Islet precursor cell (in vitro differentiated cells): ENCODE data around the gene DDX39A.
A peak's percentile ranks its signal among the peaks of the same experiment; 100 is the strongest.
"Not testable (repeated sequence)": the region's sequence is repeated elsewhere in the genome, so short reads cannot be mapped to it uniquely, and the experiment has no call there.

Experiments used
- DNase-seq: peaks from one replicate; pipeline ENCODE4 v3.0.0-alpha.2; 2018

DDX39A gene

DNA sequence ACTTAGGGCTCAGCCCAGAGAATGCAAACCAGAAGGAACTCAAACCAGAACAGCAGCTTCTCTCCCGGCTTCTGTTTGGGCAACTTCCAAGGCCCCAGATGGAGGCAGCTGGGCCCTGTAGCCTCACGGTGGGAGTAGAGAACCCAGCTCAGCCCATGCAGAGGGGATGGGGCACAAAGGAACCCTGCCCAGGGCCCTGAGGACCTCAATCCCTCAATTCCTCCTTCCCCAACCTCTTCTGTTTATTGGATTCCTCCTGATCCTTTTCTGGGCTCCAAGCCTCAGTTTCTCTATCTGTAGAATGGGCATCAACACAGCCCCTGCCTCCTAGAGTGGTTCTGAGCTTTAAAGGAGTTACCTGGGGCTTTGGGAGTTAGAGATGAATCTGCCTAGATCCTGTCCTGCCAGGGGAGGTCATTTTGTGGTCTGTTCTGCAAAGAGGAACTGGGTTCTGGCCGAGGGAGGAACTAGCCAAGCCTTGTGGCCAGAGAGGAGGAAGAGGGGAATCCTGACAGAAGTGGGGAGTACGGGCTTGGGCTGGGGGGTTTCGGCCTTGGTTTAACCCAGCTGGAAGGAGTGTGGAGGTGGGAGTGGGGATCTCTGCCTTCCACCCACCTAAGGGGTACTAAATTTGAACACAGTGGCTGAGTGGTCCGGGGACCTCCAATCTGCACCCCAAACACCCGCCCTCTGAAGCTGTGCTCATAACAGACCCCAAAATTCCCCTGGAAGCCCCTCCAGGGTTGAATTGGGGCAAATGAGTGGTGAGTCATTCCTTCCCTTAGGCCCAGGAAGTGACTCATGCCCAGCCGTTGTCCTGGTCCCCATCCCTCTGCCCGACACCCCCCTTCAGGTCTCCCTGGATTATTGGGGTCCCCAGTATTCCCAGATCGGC is 35.2 kb downstream of the DDX39A start:
- peak; percentile 70 for DNase-seq

DNA sequence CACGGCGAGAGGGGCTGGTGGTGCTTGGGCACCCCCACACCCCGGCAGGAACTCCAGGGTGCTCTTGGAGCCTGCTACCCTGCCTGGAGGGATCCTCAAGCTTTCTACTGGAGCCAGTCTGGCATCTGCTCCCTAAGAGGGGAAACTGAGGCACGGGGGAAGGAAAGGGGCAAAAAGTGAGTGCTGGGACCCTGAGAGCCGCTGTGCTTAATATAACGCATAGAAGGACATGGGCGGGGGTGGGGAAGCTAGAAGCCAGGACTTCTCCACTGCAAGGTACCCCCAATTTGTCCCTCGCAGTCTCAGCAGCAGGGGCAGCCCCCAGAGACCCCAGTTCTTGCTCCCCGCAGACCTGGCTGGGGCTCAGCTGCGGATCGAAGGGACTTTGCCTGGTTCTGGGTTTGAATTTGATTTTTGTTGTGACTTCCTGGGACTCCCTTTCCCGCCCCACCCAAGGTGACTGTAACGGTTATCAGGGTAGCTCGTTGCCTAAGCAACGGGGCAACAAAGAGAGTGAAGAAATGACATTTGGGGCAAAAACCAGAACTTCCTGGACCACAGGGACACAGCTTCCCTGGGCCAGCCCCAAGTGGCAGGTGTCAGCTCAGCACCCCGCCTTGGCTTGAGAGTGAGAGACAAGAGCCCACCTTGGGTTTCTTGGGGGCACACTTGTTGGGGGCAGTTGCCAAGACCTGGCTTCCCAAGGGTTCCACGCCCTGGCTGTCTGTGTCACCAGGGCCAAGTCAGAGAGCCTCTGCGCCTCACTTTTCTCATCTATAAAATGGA is 37.3 kb downstream of the DDX39A start:
- no peak for DNase-seq

DNA sequence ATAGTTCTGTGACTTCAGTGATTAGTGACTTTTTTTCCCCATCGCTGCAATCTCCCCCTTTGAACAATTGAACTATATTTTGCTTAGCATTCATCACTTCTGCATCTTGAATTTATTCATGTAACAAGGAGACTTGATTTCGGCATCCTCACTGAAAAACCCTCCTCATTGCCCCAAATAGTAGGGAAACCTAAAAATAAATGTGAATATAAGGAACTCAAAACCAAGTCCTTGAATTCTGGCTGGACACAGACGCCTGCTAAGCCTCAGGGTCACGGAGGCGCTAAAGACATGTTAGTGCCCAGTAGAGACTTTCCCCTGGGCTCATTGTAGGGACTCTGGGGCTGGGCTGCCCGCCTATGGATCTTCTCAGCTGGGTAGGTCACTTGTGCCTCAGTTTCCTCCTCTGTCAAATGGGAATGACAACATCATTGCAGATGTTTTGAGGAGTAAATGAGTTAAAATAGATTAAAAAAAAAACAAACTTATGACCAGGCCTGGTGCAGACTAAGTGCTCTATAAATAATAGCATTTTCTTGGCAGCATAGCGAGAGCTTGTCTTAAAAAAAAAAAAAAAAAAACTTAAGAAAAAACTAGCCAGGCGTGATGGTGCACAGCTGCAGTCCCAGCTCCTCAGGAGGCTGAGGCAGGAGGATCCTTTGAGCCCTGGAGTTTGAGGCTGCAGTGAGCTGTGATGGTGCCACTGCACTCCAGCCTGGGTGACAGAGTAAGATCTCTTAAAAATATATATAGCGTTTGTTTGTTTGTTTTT is 39.7 kb downstream of the DDX39A start:
- no peak for DNase-seq

DNA sequence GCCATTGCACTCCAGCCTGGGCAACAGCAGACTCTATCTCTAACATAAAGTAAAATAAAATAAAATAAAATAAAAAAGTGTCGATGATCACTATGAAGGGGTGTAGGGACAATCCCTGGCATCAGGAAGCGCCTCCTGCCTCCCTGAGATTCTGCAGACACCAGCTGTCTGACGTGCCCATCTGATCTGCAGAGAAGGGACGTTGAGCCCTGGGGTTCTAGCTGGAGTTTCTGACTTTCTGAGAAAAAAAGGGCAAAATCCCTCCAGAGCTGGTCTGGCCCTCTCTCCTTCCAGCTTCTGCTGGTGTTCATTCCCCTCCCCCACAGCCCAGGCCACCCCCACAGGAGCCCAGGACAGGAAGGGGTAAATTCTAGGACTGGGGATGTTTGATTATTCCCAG is 40.3 kb downstream of the DDX39A start:
- no peak for DNase-seq

DNA sequence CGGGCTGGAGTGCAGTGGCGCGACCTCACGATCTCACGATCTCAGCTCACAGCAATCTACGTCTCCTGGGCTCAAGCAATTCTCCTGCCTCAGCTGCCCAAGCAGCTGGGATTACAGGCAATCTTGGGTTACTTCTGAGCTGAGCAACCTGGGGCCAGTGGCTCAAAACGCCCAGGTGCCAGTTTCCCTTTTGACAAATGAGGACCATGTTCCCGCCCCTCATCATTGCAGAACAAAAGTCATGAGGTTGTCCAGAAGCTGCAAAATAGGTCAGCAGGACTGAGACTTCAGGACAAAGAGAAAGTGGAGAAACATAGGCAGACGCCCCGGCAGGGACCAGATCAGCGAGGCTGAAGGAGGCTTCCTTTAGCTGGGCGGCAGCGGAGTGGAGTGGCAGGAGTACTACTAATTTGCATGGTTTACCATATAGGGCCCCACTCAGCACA is 41.2 kb downstream of the DDX39A start:
- peak; percentile 73 for DNase-seq

DNA sequence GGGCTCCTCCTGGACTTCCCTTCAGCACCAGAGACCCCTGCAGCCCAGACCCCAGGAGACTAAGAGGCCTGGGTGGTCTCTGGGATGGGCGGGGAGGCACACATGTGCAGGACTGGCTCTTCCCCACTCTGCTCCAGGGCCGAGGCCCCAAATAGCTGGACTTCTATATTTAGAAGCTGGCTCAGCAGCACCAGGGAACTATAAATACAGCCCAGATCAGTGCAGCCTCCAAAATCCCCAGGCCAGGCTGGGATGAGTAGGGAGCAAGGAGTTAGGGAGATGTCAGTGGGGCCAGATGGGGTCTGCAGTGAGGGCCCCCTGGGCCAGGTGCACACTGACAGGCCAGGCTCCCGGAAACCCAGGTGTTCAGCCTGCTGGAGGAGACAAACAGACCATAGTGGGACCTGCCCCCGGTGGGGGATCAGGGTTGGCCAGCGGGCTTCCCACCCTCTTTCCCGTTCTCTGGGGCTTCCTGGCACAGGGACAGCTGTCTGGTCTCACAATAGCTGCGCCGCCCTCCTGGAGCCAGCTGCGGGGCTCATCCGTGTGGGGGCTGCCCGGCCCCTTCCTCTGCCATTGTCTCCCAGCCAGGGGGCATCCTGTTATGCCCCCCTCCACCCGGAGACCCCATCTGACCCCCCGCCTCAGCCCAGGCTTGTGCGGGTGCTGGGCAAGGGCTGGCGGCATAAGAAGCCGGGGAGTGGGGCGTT is 43.4 kb downstream of the DDX39A start:
- no peak for DNase-seq

DNA sequence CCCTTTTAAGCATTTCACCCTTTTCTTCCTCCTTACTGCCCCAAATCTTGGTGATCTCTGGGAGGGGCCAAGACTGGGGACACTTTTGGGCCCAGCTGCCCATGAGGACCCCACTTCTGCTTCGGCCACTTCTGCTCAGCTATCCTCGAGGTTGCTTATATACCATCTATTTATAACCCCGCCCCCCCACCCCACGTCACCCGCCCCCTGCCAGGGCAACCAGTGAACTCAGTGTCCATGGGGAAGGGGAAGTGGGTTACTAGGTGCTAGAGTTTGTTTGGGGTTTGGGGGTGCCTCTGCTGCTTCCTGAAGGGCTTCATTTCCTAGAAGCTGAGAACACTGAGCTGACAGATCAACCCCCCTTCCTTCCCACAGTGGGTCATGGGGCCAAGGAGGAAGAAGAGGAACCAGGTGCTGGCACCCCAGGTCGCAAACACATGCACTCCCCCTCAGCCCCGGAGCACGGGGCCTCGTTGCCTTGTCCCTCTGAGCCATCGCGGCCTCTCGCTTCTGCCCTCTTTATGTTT is 44.0 kb downstream of the DDX39A start:
- DNase-seq, result no peak

DNA sequence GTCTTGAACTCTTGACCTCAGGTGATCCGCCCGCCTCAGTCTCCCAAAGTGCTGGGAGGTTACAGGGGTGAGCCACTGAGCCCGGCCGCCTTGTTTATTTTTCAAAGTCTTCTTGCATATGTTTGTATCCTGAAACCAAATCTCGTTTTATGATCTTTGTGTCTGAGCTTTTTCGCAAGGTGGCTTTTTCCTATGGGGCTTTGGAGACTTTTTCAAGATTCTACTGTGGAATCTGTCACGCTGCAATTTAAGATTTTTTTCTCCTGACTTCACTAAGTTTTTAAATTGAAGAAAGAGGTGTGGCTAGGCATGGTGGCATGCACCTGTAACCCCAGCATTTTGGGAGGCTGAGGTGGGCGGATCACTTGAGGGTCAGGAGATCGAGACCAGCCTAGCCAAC is 44.8 kb downstream of the DDX39A start:
- not testable (repeated sequence) for DNase-seq

DNA sequence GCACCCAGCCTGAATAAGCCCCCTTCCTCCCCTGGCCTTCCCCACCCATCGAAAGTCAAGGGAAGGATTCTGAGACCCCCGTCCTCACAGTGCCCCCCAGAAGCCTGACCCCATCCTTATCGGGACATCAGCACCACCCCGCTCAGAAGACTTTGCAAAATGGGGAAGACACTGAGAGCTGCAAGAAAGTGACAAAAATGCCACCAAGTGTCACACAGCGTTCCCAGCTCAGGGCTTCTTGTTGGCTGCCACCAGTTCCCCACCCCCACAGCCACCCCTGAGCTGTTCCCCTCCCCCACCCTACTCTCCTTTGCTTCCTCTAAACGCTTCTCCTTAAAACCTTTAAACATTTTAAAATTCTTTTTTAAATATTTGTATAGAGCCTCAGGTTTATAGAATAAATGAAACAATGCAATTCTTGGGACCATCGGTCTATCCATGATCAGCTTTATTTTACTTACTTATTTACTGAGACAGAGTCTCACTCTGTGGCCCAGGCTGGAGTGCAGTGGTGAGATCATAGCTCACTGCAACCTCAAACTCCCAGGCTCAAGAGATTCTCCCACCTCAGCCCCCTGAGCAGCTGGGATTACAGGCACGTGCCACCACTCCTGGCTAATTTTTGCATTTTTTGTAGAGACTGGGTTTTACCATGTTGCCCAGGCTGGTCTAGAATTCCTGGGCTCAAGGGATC is 46.6 kb downstream of the DDX39A start:
- DNase-seq, result not testable (repeated sequence)

DNA sequence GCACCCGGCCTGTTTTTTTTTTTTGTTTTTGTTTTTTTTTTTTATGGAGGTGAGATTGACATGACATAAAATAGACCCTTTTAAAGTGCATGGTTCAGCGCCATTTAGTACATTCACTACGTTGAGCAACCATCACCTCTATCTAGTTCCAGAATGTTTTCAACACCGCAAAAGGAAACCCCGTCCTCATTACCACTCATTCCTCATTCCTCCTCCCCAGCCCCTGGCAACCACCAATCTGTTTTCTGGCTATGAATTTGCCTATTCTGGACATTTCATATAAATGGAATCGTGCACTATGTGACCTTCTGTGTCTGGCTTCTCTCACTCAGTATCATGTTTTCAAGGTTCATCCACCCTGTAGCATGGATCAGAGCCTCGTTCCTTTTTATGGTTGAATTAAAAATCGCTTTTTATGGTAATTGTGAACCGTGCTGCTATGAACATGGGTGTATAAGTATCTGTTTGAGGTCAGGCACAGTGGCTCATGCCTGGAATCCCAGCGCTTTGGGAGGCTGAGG is 47.8 kb downstream of the DDX39A start:
- no peak for DNase-seq

DNA sequence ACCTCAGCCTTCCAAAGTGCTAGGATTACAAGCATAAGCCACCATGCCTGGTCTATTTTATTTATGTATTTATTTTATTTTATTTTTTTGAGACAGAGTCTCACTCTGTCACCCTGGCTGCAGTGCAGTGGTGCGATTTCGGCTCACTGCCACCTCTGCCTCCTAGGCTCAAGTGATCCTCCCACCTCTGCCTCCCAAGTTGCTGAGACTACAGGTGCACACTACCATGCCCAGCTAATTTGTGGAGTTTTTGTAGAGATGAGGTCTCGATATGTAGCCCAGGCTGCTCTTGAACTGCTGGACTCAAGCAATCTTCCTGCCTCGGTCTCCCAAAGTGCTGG is 48.2 kb downstream of the DDX39A start:
- DNase-seq, result no peak

DNA sequence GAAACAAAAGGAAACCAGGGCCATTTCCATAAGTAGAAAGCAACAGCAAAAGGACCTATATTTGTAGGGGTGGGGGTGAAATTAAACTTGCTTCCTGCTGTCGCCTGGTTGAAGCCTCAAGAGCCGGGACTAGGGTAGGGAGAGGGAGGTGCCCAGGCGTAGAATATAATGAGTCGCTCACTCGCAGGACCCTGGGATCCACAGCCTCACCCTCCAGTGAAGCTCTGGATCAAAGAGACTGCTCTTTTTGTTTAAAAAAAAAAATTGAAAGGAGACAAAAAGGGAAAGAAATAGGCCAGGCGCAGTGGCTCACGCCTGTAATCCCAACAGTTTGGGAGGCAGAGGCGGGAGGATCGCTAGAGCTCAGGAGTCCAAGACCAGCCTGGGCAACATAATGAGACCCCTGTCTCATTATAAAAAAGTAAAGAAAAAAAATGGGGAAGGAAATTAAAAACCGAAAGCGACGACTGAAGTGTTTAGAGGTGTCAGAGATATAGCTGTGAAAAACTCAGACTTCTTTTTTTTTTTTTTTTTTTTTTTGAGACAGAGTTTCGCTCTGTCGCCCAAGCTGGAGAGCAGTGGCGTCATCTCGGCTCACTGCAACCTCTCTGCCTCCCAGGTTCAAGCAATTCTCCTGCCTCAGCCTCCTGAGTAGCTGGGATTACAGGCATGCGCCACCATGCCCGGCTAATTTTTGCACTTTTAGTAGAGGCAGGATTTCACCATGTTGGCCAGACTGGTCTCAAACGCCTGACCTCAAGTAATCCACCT is 48.8 kb downstream of the DDX39A start:
- no peak for DNase-seq

DNA sequence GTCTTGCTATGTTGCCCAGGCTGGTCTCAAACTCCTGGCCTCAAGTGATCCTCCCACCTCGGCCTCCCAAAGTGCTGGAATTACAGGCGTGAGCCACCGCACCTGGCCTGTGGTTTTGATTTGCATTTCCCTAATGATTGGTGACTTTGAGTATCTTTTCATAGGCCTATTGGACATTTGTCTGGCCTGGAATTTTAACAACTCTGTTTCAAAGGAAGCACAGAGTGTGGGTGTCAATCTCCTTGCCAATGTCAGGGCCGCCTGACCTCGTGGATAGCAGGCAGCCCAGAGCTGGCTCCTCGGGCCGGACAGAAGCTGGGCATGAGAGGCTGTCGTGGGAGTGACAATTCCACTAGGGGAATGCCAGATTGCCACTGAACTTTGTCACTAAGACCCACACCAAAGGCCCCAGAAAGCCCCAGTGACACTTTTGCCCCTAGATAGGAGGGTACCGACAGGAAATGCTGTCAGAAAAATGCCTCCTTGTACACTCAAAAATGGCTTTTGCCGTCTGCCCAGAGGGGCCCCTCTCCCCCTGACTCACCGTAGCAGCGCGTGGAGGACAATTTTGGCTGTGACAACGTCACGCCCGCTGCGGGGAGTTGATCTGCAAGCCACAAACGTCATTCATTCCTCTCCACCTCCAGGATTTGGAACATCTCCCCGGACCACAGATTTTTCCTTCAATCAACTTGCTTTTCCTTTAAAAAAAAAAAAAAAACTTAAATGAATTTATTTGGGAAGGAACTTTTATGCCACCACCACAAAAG is 49.6 kb downstream of the DDX39A start:
- DNase-seq, result no peak

DNA sequence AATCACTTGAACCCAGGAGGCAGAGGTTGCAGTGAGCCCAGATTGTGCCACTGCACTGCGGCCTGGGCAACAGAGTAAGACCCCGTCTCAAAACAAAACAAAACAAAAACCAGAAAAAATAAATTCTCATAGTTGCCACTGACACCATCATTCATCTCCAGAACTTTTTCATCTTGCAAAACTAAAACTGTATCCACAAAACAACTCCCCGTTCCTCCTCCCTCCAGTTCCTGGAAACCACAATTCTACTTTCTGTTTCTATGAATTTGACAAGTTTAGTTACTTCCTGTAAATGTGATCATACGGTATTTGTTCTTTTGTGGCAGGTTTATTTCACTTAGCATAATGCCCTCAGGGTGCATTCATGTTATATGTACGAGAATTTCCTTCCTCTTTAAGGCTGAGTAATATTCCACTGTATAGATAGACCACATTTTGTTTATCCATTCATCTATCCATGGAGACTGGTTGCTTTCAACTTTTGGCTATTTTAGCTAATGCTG is 51.1 kb downstream of the DDX39A start:
- DNase-seq, result no peak

DNA sequence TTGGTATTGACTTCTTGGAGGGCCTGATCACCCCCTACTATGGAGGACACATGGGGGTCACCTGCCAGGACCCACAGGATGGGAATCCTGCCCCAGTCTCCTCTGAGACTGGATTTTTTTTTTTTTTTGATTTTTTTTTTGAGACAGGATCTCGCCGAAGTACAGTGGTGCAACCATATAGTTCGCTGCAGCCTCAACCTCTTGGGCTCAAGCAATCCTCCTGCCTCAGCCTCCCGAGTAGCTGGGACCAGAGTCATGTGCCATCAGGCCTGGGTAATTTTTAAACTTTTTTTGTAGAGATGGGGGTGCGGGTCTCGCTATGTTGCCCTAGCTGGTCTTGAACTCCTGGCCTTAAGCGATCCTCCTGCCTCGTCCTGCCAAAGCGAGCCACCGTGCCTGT is 52.1 kb downstream of the DDX39A start:
- no peak for DNase-seq

DNA sequence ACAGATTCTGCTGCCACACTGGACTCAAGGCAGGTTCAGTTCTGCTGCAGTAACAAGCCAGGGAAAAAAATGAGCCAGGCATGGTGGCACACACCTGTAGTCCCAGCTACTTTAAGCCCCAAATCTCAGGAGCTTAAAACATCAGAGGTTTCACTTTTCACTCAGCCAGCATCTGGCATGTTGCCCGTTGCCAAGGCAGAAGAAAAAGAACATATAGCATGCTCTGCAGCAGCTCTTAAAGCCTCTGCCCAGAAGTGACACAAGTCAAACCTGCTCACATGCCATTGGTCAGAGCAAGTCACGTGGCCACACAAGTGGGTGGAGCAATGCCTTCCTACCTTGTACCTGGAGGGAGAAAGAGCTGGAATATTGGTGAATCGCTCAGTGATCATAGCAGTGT is 52.6 kb downstream of the DDX39A start:
- peak; percentile 87 for DNase-seq

DNA sequence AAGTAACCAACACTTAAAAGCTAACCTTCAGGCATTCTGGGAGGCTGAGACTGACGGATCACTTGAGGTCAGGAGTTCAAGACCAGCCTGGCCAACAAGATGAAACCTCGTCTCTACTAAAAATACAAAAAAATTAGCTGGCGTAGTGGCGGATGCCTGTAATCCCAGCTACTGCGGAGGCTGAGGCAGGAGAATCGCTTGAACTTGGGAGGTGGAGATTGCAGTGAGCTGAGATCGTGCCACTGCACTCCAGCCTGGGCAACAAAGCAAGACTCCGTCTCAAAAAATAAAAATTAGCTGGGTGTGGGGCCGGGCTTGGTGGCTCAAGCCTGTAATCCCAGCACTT is 55.1 kb downstream of the DDX39A start:
- not testable (repeated sequence) for DNase-seq

DNA sequence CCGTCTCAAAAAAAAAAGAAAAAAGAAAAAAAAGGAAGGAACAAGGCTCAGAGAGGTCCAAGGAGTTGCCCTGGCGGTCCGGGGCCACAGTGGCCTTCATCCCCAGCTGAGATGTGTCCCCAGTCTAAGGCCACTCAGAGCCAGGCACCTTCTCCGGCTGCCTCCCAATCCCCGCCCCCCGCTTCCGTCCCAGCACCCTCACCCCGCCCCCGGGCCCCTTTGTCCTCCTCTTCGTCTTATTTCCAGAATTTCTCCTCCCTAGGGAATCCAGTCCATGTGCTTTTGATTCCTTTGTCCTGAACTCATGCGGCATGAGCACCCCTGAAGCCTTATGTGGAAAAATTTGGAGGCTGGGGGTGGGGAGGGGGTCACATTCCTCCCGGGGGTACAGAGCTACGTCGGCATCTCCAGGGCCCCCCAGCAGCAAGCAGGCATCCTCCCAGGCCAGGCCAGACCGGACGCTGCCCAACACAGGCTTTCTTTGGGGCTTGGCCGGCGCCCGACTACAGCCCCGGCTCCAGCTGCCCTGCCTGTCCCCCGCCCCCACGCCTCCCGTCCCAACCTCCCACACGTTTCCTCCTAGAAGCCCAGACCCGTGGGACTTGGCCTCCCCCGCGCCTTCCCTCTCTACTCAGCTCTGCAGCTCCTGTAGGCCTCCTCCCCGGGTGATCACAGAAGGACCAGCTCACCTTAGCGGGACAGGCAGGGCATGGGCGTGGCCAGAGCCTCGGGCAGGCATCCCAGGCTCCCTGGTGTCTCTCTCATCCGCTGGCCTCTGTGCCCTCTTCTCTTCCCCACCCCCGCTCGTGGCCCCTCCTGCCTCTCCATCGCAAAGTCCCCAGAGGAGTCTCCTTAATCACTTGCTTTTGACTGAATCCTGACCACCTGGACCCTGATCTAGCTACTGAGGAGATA is 55.7 kb downstream of the DDX39A start:
- peak; percentile 96 for DNase-seq

DNA sequence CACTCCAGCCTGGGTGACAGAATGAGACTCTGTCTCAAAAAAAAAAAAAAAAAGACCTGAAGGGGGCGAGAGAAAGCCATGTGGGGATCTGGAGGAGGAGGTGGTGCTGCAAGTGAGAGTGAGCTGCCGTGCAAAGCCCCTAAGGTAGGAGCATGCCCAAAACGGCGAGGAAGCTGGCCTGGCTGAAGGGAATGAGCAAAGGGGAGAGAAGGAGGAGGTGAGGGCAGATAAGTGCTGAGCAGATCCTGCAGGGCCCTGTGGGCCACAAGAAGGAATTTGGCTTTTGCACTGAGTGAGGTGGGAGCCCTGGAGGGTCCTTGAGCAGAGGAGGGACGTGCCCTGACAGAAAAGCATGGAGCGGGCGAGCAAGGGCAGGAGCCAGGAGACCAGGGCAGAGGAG is 57.3 kb downstream of the DDX39A start:
- DNase-seq, result peak; percentile 75
